ENCODE measurements around the gene SPDYE4. TPM values are rescaled to one million over a fixed set of nuclear protein-coding genes. Genes with fewer than 3 reads are reported as not detected.

Gene SPDYE4
- total RNA-seq, 1 donor from 2014 or later = not detected

DNA sequence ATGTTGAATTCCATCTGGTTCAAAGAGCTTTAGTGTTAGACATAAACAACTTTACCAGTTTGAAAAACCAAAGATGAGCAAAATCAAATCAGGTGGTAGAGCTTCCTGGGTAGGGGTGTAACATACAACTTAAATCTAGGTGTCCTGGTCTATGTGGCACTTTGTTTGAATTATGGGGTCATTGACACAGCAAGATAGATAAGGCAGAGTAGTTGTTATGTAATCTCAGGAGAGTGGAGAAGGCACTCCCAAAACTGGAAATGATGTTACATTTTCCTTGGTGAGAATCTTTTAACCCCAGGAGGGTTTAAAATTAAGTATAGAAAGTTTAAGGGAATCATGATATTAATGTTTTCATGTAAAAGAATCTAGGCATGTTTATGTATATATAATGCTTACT is 45.6 kb downstream of the SPDYE4 start:
- TF ChIP-seq, protein P1, sequence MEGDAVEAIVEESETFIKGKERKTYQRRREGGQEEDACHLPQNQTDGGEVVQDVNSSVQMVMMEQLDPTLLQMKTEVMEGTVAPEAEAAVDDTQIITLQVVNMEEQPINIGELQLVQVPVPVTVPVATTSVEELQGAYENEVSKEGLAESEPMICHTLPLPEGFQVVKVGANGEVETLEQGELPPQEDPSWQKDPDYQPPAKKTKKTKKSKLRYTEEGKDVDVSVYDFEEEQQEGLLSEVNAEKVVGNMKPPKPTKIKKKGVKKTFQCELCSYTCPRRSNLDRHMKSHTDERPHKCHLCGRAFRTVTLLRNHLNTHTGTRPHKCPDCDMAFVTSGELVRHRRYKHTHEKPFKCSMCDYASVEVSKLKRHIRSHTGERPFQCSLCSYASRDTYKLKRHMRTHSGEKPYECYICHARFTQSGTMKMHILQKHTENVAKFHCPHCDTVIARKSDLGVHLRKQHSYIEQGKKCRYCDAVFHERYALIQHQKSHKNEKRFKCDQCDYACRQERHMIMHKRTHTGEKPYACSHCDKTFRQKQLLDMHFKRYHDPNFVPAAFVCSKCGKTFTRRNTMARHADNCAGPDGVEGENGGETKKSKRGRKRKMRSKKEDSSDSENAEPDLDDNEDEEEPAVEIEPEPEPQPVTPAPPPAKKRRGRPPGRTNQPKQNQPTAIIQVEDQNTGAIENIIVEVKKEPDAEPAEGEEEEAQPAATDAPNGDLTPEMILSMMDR (IDR thresholded peaks at IDR 0.05) = no peak
- H3K9me3 Mint-ChIP-seq (ENCODE audit: low read depth) = no peaks in the 10 kb centered on the region
- no peaks in the 10 kb centered on the region for H3K27me3 Mint-ChIP-seq (ENCODE audit: low read depth)
- H3K27ac Mint-ChIP-seq (ENCODE audit: unreplicated experiment) = no peak overlapping the region
- H3K4me3 Mint-ChIP-seq (ENCODE audit: unreplicated experiment) = no peak overlapping the region
- no peaks in the 10 kb centered on the region for H3K36me3 Mint-ChIP-seq (ENCODE audit: low read depth)
- H3K4me1 Mint-ChIP-seq (ENCODE audit: low read depth) = peaks cover 6% of the 10 kb centered on the region
- DNase-seq (ENCODE audit: low spot score) = no peak

DNA sequence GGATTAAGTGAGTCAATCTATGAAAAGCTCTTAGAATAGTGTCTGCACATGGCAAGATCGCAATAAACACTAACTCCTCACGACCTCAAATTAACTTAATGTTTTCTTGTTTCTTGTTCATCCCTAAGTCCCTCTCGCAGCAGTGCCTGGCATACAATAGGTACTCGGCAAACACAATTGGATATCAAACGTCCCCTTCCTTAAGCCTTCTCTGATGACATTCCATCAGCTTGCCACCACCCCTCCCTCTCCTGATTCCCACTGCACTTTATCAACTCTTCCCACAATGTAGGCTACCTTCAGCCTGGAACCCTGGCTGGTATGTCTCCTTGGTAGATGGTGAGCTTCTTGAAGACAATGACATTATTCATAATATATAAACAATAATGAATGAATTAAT is 47.1 kb downstream of the SPDYE4 start:
- Mint-ChIP-seq H3K9me3 (ENCODE audit: low read depth) (no peaks in the 10 kb centered on the region), H3K4me3 (ENCODE audit: unreplicated experiment) (no peak overlapping the region), H3K27me3 (ENCODE audit: low read depth) (no peaks in the 10 kb centered on the region), H3K4me1 (ENCODE audit: low read depth) (peaks cover 16% of the 10 kb centered on the region), H3K36me3 (ENCODE audit: low read depth) (no peaks in the 10 kb centered on the region), H3K27ac (ENCODE audit: unreplicated experiment) (no peak overlapping the region)
- no peak for DNase-seq (ENCODE audit: low spot score)
- TF ChIP-seq, protein P1 (IDR thresholded peaks at IDR 0.05) = no peak

DNA sequence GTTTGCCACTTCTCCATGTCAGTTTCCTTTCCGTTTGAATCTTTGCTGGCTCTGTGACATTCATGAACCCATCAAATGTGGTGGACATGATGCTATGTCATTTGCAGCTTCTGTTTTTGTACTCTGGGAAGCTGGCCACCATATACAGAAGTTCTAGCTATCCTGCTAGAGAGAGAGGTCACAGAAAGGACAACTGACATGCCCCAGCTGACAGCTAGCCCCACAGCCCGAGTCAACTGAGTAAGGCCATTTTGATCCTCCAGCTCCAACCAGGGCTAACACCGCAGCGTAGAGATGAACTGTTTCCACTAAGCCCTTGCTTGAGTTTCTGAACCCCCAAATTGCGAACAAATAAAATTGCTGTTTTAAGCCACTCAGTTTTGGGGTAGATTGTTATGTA is 47.5 kb downstream of the SPDYE4 start:
- H3K4me1 Mint-ChIP-seq (ENCODE audit: low read depth) = peaks cover 16% of the 10 kb centered on the region
- no peak for DNase-seq (ENCODE audit: low spot score)
- H3K36me3 Mint-ChIP-seq (ENCODE audit: low read depth) = no peaks in the 10 kb centered on the region
- TF ChIP-seq, protein P1 (IDR thresholded peaks at IDR 0.05) = no peak
- H3K27me3 Mint-ChIP-seq (ENCODE audit: low read depth) = no peaks in the 10 kb centered on the region
- no peaks in the 10 kb centered on the region for H3K9me3 Mint-ChIP-seq (ENCODE audit: low read depth)
- no peak overlapping the region for H3K27ac Mint-ChIP-seq (ENCODE audit: unreplicated experiment)
- no peak overlapping the region for H3K4me3 Mint-ChIP-seq (ENCODE audit: unreplicated experiment)

DNA sequence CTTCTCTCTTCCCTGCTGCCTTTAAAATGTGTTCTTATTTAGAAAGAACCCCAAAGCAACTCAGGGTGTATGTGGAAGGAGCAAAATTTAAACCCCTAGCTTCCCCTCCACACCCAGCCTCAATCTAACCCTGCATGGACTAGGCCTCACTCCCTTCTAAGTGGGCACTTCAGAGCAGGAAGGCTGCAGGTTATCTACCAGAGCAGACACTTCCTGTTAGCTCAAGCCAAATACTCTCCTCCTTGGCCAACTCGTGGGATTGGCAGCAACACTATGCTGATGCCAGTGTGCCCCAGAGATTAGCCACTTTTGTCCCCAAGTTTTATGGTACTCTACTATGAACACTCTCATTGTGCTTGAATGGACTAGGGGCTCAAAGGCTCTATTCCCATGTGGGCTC is 49.3 kb downstream of the SPDYE4 start:
- DNase-seq (ENCODE audit: low spot score) = no peak
- H3K36me3 Mint-ChIP-seq (ENCODE audit: low read depth) = no peaks in the 10 kb centered on the region
- H3K9me3 Mint-ChIP-seq (ENCODE audit: low read depth) = no peaks in the 10 kb centered on the region
- H3K27ac Mint-ChIP-seq (ENCODE audit: unreplicated experiment) = no peak overlapping the region
- peaks cover 16% of the 10 kb centered on the region for H3K4me1 Mint-ChIP-seq (ENCODE audit: low read depth)
- H3K4me3 Mint-ChIP-seq (ENCODE audit: unreplicated experiment) = no peak overlapping the region
- no peaks in the 10 kb centered on the region for H3K27me3 Mint-ChIP-seq (ENCODE audit: low read depth)
- TF ChIP-seq, protein P1 (IDR thresholded peaks at IDR 0.05) = no peak

DNA sequence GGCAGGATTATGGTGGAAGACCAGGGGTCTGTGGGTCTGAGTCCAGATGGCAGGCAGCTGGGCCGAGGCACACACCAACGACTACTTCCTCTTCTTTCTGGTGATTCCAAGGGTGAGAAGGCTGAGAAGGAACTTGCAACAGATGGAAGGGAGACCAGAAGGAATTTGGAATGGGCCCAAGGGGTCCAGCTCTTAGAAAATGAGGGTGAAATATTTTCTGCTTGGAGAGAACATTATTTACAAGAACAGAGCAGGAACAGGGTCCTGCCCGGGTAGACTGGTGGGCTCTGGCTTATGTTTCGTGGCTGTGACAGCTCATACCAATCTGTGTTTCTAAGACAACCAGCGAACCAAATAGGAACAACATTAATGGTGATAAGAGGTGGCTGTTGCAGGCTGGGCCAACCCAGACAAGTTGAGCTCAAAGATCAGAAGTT is 50.3 kb downstream of the SPDYE4 start:
- H3K27ac Mint-ChIP-seq (ENCODE audit: unreplicated experiment) = no peak overlapping the region
- no peak overlapping the region for H3K4me3 Mint-ChIP-seq (ENCODE audit: unreplicated experiment)
- TF ChIP-seq, protein P1 (IDR thresholded peaks at IDR 0.05) = no peak
- no peak for DNase-seq (ENCODE audit: low spot score)
- H3K36me3 Mint-ChIP-seq (ENCODE audit: low read depth) = peaks cover 3% of the 10 kb centered on the region
- H3K4me1 Mint-ChIP-seq (ENCODE audit: low read depth) = peaks cover 16% of the 10 kb centered on the region
- H3K9me3 Mint-ChIP-seq (ENCODE audit: low read depth) = peaks cover 5% of the 10 kb centered on the region
- no peaks in the 10 kb centered on the region for H3K27me3 Mint-ChIP-seq (ENCODE audit: low read depth)
